Thymus (tissue), 11 donors: ENCODE data around the gene DNAJC5G. TPM values are rescaled to one million over a fixed set of nuclear protein-coding genes. Genes with fewer than 3 reads are reported as not detected.
"Not testable (repeated sequence)": the region's sequence is repeated elsewhere in the genome, so short reads cannot be mapped to it uniquely, and the experiment has no call there.

Experiments used
- DNase-seq, 9 donors: peaks; one replicate each; pipeline ENCODE4 v3.0.0-alpha.2; 2013; ENCODE audit warnings: low spot score in 9 of 9, low read depth in 6 of 9, missing footprints in 1 of 9
- H3K27ac ChIP-seq, 2 donors: one replicate each; pipeline ENCODE4 v1.5.1; 2013; ENCODE audit warnings: control low read depth in 1 of 2, low read depth in 1 of 2, low read length in 1 of 2, mild to moderate bottlenecking in 1 of 2, moderate library complexity in 1 of 2
- H3K27me3 ChIP-seq, 2 donors: one replicate each; pipeline ENCODE4 v1.5.1; 2013; ENCODE audit warnings: low read length in 1 of 2; ENCODE audit not compliant: control insufficient read depth in 2 of 2, insufficient read depth in 1 of 2
- H3K36me3 ChIP-seq, 2 donors: one replicate each; pipeline ENCODE4 v1.5.1; 2013; ENCODE audit warnings: low read length in 1 of 2, mild to moderate bottlenecking in 1 of 2, moderate library complexity in 1 of 2; ENCODE audit not compliant: control insufficient read depth in 2 of 2, insufficient read depth in 2 of 2
- H3K4me1 ChIP-seq, 2 donors: one replicate each; pipeline ENCODE4 v1.5.1; 2013; ENCODE audit warnings: low read length in 2 of 2; ENCODE audit not compliant: control insufficient read depth in 2 of 2, insufficient read depth in 2 of 2
- H3K4me3 ChIP-seq, 2 donors: one replicate each; pipeline ENCODE4 v1.5.1; 2013; ENCODE audit warnings: low read length in 2 of 2, control low read depth in 1 of 2, mild to moderate bottlenecking in 1 of 2
- H3K9me3 ChIP-seq, 2 donors: one replicate each; pipeline ENCODE4 v1.5.1; 2013; ENCODE audit warnings: low read length in 1 of 2, mild to moderate bottlenecking in 1 of 2; ENCODE audit not compliant: control insufficient read depth in 2 of 2, insufficient read depth in 1 of 2
- WGBS: extraction: QIAGEN DNeasy Blood & Tissue Kit; methylation state at CpG from one replicate; pipeline ENCODE4 v1.1.7; 2013; 5-methylcytosine and 5-hydroxymethylcytosine counted together
- polyA plus RNA-seq: library from polyadenylated mRNA; stranded (reverse); fragments of 200-250 nt; gene quantifications from one replicate; pipeline ENCODE4 v1.2.3, GENCODE V29; 2013
- total RNA-seq: library from RNA; stranded (reverse); fragments of 120-200 nt; gene quantifications from one replicate; pipeline ENCODE4 v1.2.4, GENCODE V29; 2013
- donor health status: healthy.

The DNAJC5G gene
- total and polyA plus RNA-seq, 2 donors, result 0.02 TPM; not detected in 1

GRCh38 chr2:27300606-27301005 is 25.4 kb downstream of the DNAJC5G start:
- H3K27ac ChIP-seq, H3K4me1 ChIP-seq, H3K4me3 ChIP-seq, H3K9me3 ChIP-seq, H3K36me3 ChIP-seq, DNase-seq: not testable (repeated sequence)
- WGBS, result 93% methylated on average over 4 of the region's 4 CpGs
- peaks cover 9 to 27% of the 10 kb centered on the region in 2 donors for H3K27me3 ChIP-seq

- Histone ChIP-seq H3K4me3 (peak overlapping the region; percentile 8 to 30), H3K4me1 (peaks cover 4 to 10% of the 10 kb centered on the region in 2 donors), H3K9me3 (peaks cover 0 to 6% of the 10 kb centered on the region in 2 donors), H3K27ac (no peak overlapping the region), H3K27me3 (peaks cover 35 to 48% of the 10 kb centered on the region in 2 donors), H3K36me3 (peaks cover 0 to 2% of the 10 kb centered on the region in 2 donors)
- DNase-seq, result peak in 6 of 9 donors; percentile 22 to 68 (median 38)
- 35% methylated on average over 25 of the region's 25 CpGs for WGBS
These were observed 28.1 kb downstream of the DNAJC5G start for GRCh38 chr2:27303093-27304025.

- 95% methylated on average over 13 of the region's 13 CpGs for WGBS
- no peak overlapping the region for H3K27ac ChIP-seq
- peaks cover 37 to 51% of the 10 kb centered on the region in 2 donors for H3K27me3 ChIP-seq
- H3K36me3 ChIP-seq, result peaks cover 0 to 7% of the 10 kb centered on the region in 2 donors
- no peak overlapping the region for H3K4me3 ChIP-seq
- peaks cover 0 to 6% of the 10 kb centered on the region in 2 donors for H3K9me3 ChIP-seq
- peaks cover 4 to 10% of the 10 kb centered on the region in 2 donors for H3K4me1 ChIP-seq
- no peak for DNase-seq
These were observed 29.4 kb downstream of the DNAJC5G start for GRCh38 chr2:27304488-27305240.

GRCh38 chr2:27305516-27305915 is 30.3 kb downstream of the DNAJC5G start:
- Histone ChIP-seq H3K4me1 (peaks cover 4 to 10% of the 10 kb centered on the region in 2 donors), H3K9me3 (peaks cover 0 to 6% of the 10 kb centered on the region in 2 donors), H3K36me3 (peaks cover 0 to 9% of the 10 kb centered on the region in 2 donors), H3K27ac (no peak overlapping the region), H3K27me3 (peaks cover 37 to 52% of the 10 kb centered on the region in 2 donors), H3K4me3 (no peak overlapping the region)
- WGBS, result 96% methylated on average over 16 of the region's 16 CpGs
- no peak for DNase-seq

- peaks cover 0 to 6% of the 10 kb centered on the region in 2 donors for H3K9me3 ChIP-seq
- H3K4me3 ChIP-seq, result no peak overlapping the region
- DNase-seq, result no peak
- H3K36me3 ChIP-seq, result peaks cover 0 to 9% of the 10 kb centered on the region in 2 donors
- WGBS, result 42% methylated on average over 26 of the region's 26 CpGs
- peaks cover 37 to 52% of the 10 kb centered on the region in 2 donors for H3K27me3 ChIP-seq
- no peak overlapping the region for H3K27ac ChIP-seq
- H3K4me1 ChIP-seq, result peaks cover 4 to 10% of the 10 kb centered on the region in 2 donors
These were observed 30.9 kb downstream of the DNAJC5G start for GRCh38 chr2:27306136-27306535.

GRCh38 chr2:27306573-27307286 is 31.5 kb downstream of the DNAJC5G start:
- no peak overlapping the region for H3K4me3 ChIP-seq
- peak in 1 of 9 donors; percentile 21 for DNase-seq
- peaks cover 0 to 6% of the 10 kb centered on the region in 2 donors for H3K9me3 ChIP-seq
- WGBS, result 5% methylated on average over 51 of the region's 51 CpGs
- peaks cover 37 to 52% of the 10 kb centered on the region in 2 donors for H3K27me3 ChIP-seq
- H3K36me3 ChIP-seq, result peaks cover 4 to 9% of the 10 kb centered on the region in 2 donors
- H3K27ac ChIP-seq, result no peak overlapping the region
- peaks cover 4 to 10% of the 10 kb centered on the region in 2 donors for H3K4me1 ChIP-seq

GRCh38 chr2:27307287-27307544 is 32.0 kb downstream of the DNAJC5G start:
- WGBS, result 14% methylated on average over 14 of the region's 14 CpGs
- Histone ChIP-seq H3K4me1 (peaks cover 4 to 10% of the 10 kb centered on the region in 2 donors), H3K4me3 (no peak overlapping the region), H3K27me3 (peaks cover 37 to 52% of the 10 kb centered on the region in 2 donors), H3K36me3 (peaks cover 5 to 9% of the 10 kb centered on the region in 2 donors), H3K9me3 (peaks cover 0 to 6% of the 10 kb centered on the region in 2 donors), H3K27ac (no peak overlapping the region)
- no peak for DNase-seq

GRCh38 chr2:27307545-27308358 is 32.5 kb downstream of the DNAJC5G start:
- Histone ChIP-seq H3K4me1 (peaks cover 4 to 10% of the 10 kb centered on the region in 2 donors), H3K36me3 (peaks cover 5 to 9% of the 10 kb centered on the region in 2 donors), H3K4me3 (no peak overlapping the region), H3K27ac (no peak overlapping the region), H3K9me3 (peaks cover 0 to 6% of the 10 kb centered on the region in 2 donors), H3K27me3 (peaks cover 37 to 52% of the 10 kb centered on the region in 2 donors)
- no peak for DNase-seq
- 39% methylated on average over 75 of the region's 75 CpGs for WGBS
